Renal cortex interstitium (tissue), 11 donors: Measurements from ENCODE around the gene HES7. TPM values are rescaled to one million over a fixed set of nuclear protein-coding genes. Genes with fewer than 3 reads are reported as not detected.
"Not testable (repeated sequence)": the region's sequence is repeated elsewhere in the genome, so short reads cannot be mapped to it uniquely, and the experiment has no call there.

ENCODE experiments used
- DNase-seq, 11 donors: peaks; one replicate each; pipeline ENCODE4 v3.0.0-alpha.2; 2013; ENCODE audit warnings: low read depth in 9 of 11, low spot score in 4 of 11; ENCODE audit errors: extremely low read depth in 1 of 11
- polyA plus RNA-seq, 3 donors: library from polyadenylated mRNA; unstranded; fragments of 120-200 nt; gene quantifications; one replicate each; pipeline ENCODE4 v1.2.1, GENCODE V29; 2013; ENCODE audit not compliant: insufficient read length in 3 of 3

HES7 gene
- polyA plus RNA-seq, 3 donors: 0.17 TPM; not detected in 2

DNA sequence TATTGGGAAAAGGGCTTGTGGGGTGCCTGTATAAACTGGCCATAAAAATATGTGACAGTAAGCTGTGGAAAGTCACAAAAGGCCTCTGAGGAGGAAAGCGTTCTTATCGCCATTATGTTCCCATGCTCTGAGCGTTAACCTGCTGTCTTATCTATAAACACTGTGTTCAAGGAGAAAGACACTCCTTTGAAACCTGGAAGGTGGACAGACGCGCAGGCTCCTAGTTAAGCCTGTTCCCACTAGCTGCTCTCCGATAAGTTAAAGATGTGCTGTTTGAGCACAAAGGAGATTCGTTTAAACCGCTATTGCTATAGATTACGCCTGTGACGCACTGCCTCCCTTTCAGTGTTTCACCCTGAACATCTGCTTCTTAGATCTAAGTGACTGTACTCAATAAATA lies 41.6 kb downstream of the HES7 start:
- DNase-seq: no peak

DNA sequence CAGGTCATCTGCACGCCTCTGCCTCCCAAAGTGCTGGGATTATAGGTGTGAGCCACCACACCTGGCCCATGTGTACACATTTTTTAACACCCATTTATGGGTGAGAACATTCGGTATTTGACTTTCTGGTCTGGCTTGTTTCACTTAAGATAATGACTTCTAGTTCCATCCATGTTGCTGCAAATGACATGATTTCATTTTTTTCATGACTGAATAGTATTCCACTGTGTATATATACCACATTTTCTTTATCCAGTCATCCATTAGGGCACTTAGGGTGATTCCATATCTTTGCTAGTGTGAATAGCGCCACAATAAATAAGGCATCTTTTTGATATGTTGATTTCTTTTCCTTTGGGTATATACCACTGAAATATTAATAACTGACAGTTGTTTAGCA lies 42.0 kb downstream of the HES7 start:
- no peak for DNase-seq

DNA sequence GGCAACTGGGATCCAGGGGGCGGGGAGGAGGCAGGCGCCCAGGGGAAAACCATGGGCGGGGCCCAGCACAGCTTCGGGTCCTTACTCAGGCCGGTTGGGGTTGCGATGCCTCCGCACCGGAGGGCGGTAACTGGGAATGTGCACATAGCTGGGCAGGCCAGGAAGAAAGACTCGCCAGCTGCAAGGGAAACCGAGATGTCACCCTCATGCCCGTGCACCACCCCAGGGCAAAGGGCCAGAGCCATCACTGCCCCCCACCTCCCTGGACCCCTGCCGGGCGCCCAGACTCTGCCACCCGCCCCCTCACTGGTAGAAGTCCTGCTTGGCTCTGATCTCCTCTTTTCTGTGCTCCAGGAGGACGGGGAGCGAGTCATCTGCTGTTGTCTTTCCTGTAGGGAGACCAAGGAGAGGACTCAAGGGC lies 43.1 kb downstream of the HES7 start:
- no peak for DNase-seq

DNA sequence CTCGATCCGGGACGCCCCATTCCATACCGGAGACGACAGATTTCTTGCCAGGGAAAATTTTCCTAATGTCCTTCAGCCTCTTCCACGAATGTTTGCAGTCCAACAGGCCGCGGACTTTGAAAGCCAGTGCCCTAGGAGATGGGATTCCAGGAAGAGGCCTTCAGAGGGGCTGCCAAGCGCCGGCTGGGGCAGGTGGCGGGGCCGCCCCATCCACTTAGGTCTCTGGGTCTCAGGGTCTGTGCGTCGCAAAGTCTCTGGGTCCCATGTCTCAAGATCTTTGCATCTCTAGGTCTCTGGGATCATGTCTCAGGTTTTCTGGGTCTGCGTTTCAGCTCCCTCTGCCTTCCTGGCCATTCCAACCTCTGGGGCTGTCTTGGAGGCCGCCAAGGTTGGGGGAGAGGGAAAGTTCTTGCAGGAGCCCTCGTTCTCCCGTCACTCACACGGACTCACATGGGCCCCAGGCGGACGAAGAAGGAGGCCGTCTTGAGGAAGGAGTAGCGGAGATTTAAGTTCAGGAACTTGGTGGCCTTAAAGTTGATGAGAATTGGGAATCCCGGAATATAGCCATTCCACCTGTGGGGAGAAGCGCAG lies 43.6 kb downstream of the HES7 start:
- no peak for DNase-seq

DNA sequence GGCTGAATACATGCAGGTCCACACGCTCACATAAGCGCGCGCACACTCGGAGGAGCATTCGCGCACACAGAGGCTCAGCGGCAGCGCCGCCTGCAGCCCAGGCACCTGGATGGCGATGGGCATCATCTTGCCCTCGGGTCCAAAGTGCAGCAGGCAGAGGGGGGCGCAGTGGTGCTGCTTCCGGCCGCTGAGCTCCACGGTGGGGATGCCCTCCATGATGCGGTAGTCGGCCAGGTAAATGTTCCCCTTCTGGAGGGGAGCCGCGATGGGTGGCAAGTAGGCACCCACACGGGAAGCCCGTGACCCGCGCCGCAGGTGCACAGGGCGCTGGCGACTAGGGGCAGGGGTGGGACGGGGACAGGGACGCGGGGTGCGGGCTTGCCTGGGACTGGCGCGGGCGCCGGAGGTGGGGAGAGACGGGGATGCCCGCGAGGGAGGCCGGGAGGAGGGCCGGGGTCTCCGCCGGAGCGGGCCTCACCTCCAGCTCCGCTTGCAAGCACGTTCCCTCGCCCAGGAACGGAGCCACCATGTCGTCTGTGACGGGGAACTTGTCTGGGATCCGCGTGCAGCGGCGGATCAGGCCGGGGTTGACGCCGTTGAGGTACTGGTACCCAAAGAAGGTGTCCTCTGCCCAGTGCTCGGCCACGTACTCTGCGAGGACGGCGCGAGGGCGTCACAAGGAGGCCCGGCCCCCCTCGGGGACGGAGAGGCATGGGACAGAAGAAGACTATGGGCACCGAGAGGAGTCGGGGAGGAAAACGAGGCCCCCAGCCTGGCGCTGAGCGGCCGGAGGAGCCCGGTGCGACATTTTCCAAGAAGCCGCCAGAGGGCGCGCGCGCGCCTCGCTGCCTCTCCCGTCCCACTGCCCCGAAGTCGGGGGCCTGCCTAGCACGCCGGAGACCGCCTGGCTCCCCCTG lies 44.4 kb downstream of the HES7 start:
- peak in 7 of 11 donors; percentile 53 to 71 (median 58) for DNase-seq

DNA sequence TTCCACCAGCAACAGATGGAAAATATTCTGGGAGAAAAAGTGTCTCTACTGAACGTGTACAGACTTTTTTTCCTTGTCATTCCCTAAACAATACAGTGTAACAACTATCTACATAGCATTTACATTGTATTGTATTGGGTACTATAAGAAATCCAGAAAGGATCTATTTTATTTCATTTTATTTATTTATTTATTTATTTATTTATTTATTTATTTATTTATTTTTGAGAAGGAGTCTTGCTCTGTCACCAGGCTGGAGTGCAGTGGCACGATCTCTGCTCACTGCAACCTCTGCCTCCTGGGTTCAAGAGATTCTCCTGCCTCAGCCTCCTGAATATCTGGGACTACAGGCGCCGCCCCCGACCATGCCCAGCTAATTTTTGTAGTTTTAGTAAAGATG lies 46.0 kb downstream of the HES7 start:
- DNase-seq: not testable (repeated sequence)

DNA sequence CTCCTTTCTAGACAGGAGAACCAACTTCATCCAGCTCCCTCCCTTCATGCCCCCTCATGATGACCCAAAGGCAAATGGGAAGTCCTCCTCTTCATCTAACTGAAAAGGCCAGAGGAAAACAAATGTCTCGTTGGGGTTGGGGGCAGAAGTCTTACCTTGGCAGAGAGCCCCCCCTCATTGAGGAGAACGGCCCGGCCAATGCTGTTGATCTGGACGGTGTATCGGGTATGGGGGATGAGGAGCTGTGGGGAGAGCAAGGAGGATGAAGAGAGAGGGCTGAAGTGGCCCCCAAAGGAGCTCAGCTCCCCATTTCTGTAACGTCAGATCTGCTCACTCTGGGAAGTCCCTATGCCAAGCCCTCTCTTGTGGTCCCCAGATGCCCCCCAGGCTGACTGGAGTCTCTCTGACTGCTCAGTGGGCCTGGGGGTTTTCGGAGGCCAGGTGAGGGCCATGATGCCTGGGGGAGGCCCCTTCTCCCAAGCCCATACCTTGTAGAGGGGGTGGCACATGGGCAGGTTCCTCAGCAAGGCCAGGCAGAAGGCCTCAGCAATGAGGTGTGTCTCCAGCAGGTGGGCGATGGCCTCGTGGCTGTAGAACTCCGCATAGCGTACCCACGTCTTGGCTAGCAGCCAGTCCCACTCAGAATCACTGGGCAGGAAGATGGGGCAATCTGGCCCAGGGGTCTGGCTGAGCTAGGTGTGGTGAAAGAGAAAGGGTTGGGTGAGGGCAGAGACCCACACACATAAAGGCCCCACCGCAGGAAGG lies 47.2 kb downstream of the HES7 start:
- DNase-seq: no peak

DNA sequence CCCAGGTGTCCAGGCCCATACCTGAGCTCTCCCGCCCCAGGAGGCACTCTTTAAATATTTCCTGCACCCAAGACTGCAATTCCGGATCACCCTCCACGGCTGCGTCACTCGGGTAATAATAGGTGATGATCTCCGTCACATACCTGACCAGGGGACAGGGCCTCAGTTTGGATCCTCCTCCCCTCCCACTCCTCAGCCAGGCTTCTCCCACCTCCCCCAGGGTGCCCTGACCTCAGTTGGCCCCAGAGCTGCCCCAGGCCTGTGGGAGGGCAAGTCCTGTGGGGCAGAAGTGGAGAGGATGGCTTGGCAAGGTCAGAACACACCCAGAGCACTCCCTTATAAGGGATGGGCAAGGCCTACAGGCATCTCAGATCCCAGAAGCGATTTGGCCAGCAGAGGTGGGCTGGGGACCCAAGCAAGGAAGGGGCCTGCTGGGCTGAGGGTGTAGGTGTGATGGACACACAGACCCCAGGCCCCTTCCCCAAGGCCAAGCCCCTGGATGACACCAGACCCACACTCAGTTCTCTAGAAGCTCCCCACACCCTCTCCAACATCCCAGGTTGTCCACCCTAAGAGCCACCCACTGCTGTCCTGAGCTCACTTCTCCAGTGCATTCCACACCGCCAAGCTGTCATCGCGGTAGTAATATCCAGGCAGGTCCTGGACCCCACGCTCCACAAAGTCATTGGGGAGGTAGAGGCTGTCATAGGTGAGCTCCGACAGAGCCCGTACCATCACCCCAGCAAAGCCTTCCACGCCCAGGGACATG lies 48.1 kb downstream of the HES7 start:
- DNase-seq: no peak

DNA sequence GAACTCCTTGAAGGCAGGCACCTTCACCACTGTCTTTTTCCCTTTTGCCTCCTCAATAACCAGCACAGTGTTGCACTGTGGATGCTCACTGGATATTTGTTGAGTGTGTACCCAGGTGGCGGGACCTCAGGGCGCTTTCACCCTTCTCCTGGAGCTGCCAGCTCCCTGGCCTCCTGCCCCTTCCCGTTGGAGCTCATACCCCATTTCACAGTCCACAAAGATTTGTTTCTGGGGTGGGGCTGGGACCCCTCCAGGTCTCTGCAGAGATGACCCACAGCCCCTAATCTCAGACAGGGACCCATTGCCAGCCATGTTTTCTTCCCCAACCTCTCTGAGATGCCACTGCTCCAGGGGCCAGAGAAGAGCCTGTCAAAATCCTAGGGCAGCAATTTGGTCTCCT lies 48.8 kb downstream of the HES7 start:
- no peak for DNase-seq

DNA sequence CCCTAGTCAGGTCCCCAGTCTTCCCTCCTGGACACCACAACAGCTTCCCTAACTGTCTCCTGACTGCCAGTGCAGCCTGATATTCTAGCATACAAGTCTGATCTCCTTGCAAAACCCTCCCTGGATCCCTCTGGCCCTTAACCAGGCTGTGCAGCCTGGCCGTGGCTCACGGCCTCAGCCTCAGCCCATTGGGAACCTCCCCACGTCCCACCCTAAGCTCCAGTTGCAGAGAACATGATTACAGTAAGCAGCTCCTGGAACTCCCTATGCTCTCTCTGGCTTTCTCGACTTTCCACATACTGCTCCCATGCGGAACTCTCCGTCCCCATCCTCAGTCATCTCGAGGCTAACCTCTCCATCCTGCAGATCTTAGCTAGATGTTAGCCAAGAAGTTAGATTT lies 49.4 kb downstream of the HES7 start:
- no peak for DNase-seq

DNA sequence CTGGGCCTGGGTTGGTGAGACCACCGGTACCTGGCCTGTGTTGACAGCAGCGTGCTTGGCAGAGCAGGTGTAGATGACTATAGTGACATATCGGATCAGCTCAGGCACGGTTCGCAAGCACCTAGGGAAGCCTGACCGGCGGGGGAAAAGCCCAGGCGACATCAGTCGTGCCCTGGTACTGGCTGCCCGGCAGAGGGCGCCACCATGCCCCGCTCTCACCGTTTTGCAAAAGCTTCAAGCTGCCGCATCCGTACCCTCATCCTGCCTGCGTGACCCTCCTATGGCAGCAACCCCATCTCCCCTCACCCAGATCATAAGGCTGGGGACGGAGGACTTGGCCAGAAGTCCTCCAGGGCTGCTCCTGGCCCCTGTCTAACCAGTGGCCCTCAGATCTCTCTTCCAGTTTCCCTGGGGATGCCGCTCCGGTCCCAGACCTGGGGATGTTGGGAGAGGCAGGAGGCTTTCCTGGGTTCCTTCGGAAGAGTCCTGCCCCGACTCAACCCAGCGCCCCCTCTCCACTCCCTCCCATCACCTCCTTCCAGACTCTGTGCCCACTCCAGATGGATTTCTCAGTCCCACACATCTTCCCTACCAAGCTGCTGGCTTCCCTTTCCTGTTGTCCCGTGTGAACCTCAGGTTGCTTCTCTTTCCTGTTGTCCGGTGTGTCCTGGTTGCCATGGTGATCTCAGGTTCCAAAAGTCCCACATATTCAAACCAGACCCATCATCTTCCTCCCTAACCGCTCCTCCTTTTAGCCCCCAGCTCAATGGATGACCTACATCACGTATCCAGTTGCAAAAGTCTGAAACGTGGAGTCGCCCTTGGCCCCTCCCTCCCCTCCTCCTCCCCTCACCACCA lies 50.0 kb downstream of the HES7 start:
- DNase-seq: peak in 5 of 11 donors; percentile 43 to 65 (median 56)

DNA sequence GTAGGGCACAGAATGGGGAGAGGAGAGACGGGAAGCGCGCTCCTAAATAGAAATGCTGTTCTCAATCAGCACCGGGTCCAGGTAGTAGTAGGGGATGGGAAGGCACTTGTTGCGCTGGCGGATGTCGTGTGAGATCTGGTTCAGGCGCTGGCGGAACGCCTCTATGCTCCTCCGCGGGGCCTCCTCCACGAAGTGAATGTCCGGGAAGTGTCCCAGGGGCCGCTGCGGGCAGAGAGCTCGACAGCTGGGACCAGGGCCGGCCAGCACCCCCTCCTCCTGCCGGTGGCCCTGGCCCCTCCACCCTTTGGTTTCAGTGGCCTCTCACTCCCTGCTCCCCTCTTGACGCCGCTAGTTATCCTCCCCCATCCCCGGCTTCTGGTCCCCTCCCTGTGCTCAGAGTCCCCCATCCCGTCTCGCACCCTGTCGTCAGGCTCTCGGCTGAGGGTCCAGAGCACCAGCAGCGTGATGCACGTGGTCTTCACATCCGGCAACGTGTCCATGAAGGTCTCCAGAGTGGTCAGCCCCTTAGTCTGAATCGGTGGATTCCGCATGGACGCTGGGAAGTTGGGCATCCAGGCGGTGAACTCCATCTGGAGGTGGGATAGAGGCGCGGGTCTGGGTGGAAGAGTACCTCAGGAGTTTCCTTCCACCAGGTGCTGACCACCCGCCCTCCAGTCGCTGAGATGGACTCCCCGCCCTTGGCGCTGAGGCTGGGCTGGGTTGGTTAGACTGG lies 51.0 kb downstream of the HES7 start:
- no peak for DNase-seq

DNA sequence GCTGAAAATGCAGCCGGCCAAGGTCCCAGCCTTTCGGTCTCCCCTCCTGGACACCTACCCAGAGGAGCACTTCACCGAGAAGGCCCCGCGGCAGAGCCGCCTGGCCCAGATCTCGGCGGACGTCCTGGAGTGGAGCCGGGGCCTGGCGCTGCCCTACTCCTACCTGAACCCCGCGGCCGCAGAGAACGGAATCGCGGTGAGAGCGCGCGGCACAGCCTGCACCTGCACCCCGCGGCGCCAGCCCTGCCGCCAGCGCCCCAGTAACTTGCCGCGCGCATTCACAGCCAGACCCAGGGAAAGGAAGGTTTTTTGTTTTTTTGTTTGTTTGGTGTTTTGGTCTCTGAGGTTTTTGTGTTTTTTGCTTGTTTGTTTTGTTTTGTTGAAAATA lies 51.6 kb downstream of the HES7 start:
- no peak for DNase-seq

DNA sequence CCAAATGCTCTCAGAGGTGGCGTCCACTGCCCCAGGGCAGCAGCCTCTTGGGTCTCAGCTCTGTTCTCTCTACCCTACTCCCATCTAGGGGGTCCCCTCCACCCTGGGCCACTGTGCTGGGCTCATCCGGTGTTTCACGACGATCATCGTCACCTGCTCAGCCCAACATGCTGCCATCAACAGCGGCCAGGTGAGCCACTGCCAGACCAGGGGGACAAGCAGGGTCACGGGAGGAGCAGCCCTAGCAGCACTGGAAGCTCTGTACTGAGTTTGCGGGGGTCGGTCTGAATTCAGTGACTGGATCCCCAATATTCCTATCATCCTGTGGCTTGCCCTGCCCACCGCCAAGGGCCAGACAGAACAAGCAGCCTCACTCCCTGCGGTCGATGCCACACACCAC lies 52.4 kb downstream of the HES7 start:
- no peak for DNase-seq
